Left lung (tissue), 10 donors: Measurements from ENCODE around the gene PSKH1. TPM values are rescaled to one million over a fixed set of nuclear protein-coding genes. Genes with fewer than 3 reads are reported as not detected.

ENCODE experiments used
- ATAC-seq: fragments of 200-7000 bp; cut with Tn5 transposase; one replicate; pipeline ENCODE4 v1.9.1; 2020; ENCODE audit warnings: moderate library complexity
- DNase-seq, 4 donors: peaks; one replicate each; pipeline ENCODE4 v3.0.0-alpha.2; 2013 to 2020
- H3K27ac ChIP-seq, 2 donors: fragments of 200-600 bp; sonication (generic) in 1 of 2; one replicate each; pipeline versions ENCODE4 v1.5.0 to v1.8.0; 2020 to 2021
- H3K27me3 ChIP-seq, 2 donors: fragments of 200-600 bp; sonication (generic) in 1 of 2; one replicate each; pipeline versions ENCODE4 v1.5.0 to v1.8.0; 2020 to 2021
- H3K36me3 ChIP-seq, 2 donors: fragments of 200-600 bp; sonication (generic) in 1 of 2; one replicate each; pipeline versions ENCODE4 v1.5.0 to v1.8.0; 2020 to 2021
- H3K4me1 ChIP-seq, 2 donors: fragments of 200-600 bp; one replicate each; pipeline ENCODE4 v1.8.0; 2021
- H3K4me3 ChIP-seq, 2 donors: fragments of 200-600 bp; sonication (generic) in 1 of 2; one replicate each; pipeline versions ENCODE4 v1.5.0 to v1.8.0; 2020 to 2021; ENCODE audit warnings: mild to moderate bottlenecking in 1 of 2
- H3K9me3 ChIP-seq, 2 donors: fragments of 200-600 bp; sonication (generic) in 1 of 2; one replicate each; pipeline versions ENCODE4 v1.5.0 to v1.8.0; 2020 to 2021
- intact Hi-C, 2 donors: fragments of 100-400 bp; cut with DNase I; formaldehyde crosslinking; loops; one replicate each; pipeline versions ENCODE4 v1.11.2 to v1.14.2; 2022
- polyA plus RNA-seq, 6 donors: library from polyadenylated mRNA; unstranded; fragments of 120-200 nt; gene quantifications; one replicate each; pipeline ENCODE4 v1.2.1, GENCODE V29; 2013; ENCODE audit not compliant: insufficient read length in 6 of 6
- total RNA-seq, 2 donors: library from RNA; stranded (reverse); fragmentation: NEBNext Ultra II Directional; extraction: Animal tissue kit (Norgen Biotek cat#: 25700); gene quantifications; one replicate each; pipeline ENCODE4 v1.2.1, GENCODE V29; 2021
- TF ChIP-seq, protein P1 (sequence below), 2 donors: fragments of 200-600 bp; sonication (generic) in 1 of 2; IDR thresholded peaks; one replicate each; pipeline versions ENCODE4 v1.5.0 to v1.8.0; 2021; ENCODE audit warnings: antibody characterized with exemption in 2 of 2
- donor health status: DM: no; HTN: yes; CAD: no.
- donor health status: DM: no; HTN: no; CAD: no.

PSKH1 gene
- total and polyA plus RNA-seq, 8 donors: 20.8 to 32.1 (median 29.0) TPM

DNA sequence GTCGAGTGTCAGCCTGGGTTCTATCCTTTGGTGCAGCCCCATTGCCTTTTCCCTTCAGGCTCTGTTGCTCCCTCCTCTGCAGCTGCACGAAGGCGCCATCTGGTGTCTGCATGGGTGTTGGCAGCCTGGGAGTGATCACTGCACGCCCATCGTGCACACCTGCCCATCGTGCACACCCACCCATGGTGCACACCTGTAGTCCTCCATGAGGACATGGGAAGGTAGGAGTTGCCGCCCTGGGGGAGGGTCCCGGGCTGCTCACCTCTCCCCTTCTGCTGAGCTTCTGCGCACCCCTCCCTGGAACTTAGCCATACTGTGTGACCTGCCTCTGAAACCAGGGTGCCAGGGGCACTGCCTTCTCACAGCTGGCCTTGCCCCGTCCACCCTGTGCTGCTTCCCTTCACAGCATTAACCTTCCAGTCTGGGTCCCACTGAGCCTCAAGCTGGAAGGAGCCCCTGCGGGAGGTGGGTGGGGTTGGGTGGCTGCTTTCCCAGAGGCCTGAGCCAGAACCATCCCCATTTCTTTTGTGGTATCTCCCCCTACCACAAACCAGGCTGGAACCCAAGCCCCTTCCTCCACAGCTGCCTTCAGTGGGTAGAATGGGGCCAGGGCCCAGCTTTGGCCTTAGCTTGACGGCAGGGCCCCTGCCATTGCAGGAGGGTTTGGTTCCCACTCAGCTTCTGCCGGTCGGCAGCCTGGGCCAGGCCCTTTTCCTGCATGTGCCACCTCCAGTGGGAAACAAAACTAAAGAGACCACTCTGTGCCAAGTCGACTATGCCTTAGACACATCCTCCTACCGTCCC is 35.7 kb downstream of the PSKH1 start:
- DNase-seq: peak; percentile 37 to 90 (median 66)
- peak; percentile 79 for ATAC-seq
- H3K27me3 ChIP-seq: no peaks in the 10 kb centered on the region
- H3K9me3 ChIP-seq: no peaks in the 10 kb centered on the region
- TF ChIP-seq, protein P1, sequence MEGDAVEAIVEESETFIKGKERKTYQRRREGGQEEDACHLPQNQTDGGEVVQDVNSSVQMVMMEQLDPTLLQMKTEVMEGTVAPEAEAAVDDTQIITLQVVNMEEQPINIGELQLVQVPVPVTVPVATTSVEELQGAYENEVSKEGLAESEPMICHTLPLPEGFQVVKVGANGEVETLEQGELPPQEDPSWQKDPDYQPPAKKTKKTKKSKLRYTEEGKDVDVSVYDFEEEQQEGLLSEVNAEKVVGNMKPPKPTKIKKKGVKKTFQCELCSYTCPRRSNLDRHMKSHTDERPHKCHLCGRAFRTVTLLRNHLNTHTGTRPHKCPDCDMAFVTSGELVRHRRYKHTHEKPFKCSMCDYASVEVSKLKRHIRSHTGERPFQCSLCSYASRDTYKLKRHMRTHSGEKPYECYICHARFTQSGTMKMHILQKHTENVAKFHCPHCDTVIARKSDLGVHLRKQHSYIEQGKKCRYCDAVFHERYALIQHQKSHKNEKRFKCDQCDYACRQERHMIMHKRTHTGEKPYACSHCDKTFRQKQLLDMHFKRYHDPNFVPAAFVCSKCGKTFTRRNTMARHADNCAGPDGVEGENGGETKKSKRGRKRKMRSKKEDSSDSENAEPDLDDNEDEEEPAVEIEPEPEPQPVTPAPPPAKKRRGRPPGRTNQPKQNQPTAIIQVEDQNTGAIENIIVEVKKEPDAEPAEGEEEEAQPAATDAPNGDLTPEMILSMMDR (IDR thresholded peaks at IDR 0.05): peak; percentile 73 to 85
- intact Hi-C loops: loop anchor here in 1 of 2 donors (5.0 to 10.0 kb wide), 3 partner anchors 46 to 254 kb away; partner anchors contain the start of gene NRN1L
- H3K36me3 ChIP-seq: peaks cover 0 to 61% of the 10 kb centered on the region in 2 donors
- H3K27ac ChIP-seq: no peak overlapping the region
- no peak overlapping the region for H3K4me3 ChIP-seq
- peaks cover 0 to 17% of the 10 kb centered on the region in 2 donors for H3K4me1 ChIP-seq

DNA sequence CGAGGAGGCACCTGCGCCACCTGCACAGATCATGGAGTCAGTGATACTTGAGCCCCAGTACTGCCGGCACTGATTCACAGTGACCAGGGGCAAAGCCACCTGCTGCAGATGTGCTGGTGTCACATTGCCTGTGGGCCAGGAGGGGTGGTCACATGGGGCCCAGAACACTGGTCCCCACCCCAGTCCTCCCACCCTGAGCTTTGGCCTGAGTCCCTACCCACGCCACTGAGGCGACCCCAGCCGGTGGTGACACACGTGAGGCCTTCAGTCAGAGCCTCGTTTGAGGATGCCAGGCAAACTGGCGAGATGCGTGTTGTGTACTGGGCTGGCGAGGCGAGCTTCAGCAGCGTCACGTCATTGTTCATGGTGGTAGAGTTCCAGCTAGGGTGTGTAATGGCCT is 37.1 kb downstream of the PSKH1 start:
- Histone ChIP-seq H3K4me3 (no peak overlapping the region), H3K27me3 (no peaks in the 10 kb centered on the region), H3K9me3 (no peaks in the 10 kb centered on the region), H3K4me1 (peaks cover 0 to 26% of the 10 kb centered on the region in 2 donors), H3K27ac (no peak overlapping the region), H3K36me3 (peaks cover 0 to 75% of the 10 kb centered on the region in 2 donors)
- DNase-seq (no peak), ATAC-seq (no peak)
- TF ChIP-seq, protein P1 (IDR thresholded peaks at IDR 0.05): no peak
- intact Hi-C loops: no loop called here

DNA sequence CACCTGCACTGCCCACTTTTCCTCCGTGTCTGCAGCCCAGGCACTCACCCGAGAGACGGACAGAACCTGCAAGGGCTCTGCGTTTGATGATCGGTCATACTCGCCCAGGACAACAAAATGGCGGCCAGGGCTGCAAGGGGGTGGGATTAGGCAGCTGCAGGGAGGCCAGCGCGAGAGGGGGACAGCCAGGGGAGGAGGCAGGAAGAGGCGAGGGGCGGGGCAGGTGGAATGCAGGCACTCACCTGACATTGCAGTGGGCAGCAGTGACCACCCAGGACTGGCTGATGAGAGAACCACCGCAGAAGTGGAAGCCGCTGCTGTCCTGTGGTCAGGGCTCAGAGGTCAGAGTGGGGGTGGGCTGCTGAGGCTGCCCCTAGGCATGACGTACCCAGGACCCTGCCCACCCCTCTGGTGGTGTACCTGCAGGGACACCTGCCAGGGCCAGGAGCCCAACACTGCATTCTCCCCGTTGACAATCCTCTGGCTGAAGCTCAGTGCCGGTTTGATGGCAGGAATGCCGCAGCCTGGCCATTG is 37.7 kb downstream of the PSKH1 start:
- ATAC-seq (no peak), DNase-seq (no peak)
- Histone ChIP-seq H3K9me3 (no peaks in the 10 kb centered on the region), H3K36me3 (peaks cover 0 to 77% of the 10 kb centered on the region in 2 donors), H3K27me3 (no peaks in the 10 kb centered on the region), H3K27ac (no peak overlapping the region), H3K4me3 (no peak overlapping the region), H3K4me1 (peaks cover 0 to 26% of the 10 kb centered on the region in 2 donors)
- intact Hi-C loops: no loop called here
- TF ChIP-seq, protein P1 (IDR thresholded peaks at IDR 0.05): no peak

DNA sequence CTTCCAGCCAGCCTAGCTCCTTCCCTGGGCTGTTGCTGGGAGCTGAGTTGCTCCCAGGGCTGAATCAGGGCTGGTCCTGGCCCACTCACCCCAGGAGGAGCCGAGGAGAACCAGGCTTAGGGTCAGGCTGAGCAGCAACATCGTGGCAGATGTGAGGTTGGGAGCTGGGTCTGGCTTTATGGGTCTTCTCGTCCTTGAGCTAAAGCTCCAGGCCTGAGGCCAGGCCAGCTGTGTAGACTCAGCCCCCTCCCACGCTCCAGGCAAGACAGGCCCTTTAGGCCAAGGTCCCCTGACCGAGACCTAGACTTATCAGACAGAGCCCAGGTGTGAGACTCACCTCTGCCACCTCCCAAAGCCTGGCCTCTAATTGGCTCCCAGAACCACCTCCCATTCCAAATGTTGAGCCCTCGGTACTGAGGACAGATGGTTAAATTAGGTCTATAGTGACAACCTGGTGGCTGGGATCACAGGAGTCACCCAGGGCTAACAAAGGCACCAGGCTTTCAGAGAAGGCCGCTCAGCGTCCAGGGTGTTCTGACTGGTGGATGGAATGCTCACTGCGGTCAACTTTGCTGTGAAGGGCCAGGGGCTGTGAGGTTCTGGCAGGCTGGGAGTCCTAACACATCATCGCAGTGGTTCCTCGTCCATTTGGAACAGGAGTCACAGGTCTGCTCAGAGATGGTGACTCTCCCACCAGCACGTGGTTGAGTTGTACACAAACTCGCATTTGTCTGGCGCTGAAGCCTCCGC is 38.8 kb downstream of the PSKH1 start, which contains the start of gene CTRL:
Gene CTRL, minus strand, starts transcription at position 151 of the 750 bp plus-strand sequence. Its CDS starts 10 bp downstream, at position 141.
- Histone ChIP-seq H3K36me3 (peaks cover 0 to 77% of the 10 kb centered on the region in 2 donors), H3K27me3 (no peaks in the 10 kb centered on the region), H3K27ac (no peak within 1 kb of the TSS), H3K9me3 (no peaks in the 10 kb centered on the region), H3K4me3 (no peak within 1 kb of the TSS), H3K4me1 (peaks cover under 1 to 18% of the 10 kb centered on the region in 2 donors)
- no peak for DNase-seq
- no peak for ATAC-seq
- intact Hi-C loops: no loop called here
- TF ChIP-seq, protein P1 (IDR thresholded peaks at IDR 0.05): no peak

DNA sequence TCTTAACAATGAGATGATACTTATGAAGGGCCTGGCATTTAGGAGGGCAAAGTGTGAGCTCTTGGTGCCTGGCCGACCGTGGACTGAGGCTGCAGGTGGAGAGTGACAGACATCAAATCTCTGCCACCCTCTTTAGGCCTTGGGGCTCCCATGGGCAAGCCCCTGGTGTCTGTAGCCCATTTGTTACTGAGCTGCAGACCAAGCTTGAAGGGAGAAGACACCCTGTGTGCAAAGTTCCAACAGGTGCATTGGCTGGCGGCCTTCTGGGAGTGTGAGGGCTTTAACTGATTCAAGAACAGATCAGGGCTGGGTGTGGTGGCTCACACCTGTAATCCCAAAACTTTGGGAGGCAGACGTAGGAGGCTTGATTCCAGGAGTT is 39.4 kb downstream of the PSKH1 start:
- H3K36me3 ChIP-seq: peaks cover 0 to 74% of the 10 kb centered on the region in 2 donors

More for the DNA sequence above, 39.4 kb downstream of the PSKH1 start:
- Histone ChIP-seq H3K4me3 (no peak overlapping the region), H3K4me1 (peaks cover 6 to 23% of the 10 kb centered on the region in 2 donors), H3K27ac (no peak overlapping the region), H3K27me3 (no peaks in the 10 kb centered on the region), H3K9me3 (no peaks in the 10 kb centered on the region)
- intact Hi-C loops: no loop called here
- DNase-seq (no peak), ATAC-seq (no peak)
- TF ChIP-seq, protein P1 (IDR thresholded peaks at IDR 0.05): no peak
